GM12878 (cell line): ENCODE data around the gene AAR2. TPM values are rescaled to one million over a fixed set of nuclear protein-coding genes. Genes with fewer than 3 reads are reported as not detected.

Experiments
- ATAC-seq: fragments of 200-7000 bp; cut with Tn5 transposase; 3 replicates; pipeline ENCODE4 v1.9.1; 2020; ENCODE audit warnings: mild to moderate bottlenecking, moderate library complexity
- BruUV-seq: library from RNA; stranded (reverse); fragments of 400-500 nt; replicated peaks from 2 replicates; lab custom pipeline; 2021; lab: Mats Ljungman, UMichigan
- CTCF ChIA-PET: fragments of 300-600 bp; sonication (Branson Sonifier 250); formaldehyde crosslinking; extraction: SDS; loops from one replicate; lab custom pipeline; 2021; ENCODE audit warnings: inconsistent platforms; lab: Yijun Ruan, JAX
- POLR2A ChIA-PET: fragments of 350-600 bp; formaldehyde crosslinking; extraction: SDS; loops from one replicate; lab custom pipeline; 2021; ENCODE audit warnings: inconsistent platforms; lab: Charles Lee
- RAD21 ChIA-PET: fragments of 300-600 bp; sonication (Branson Sonifier 250); formaldehyde crosslinking; loops from one replicate; lab custom pipeline; 2023; ENCODE audit warnings: antibody characterized with exemption; ENCODE audit not compliant: unreplicated experiment; lab: Charles Lee
- SMC1A ChIA-PET: fragments of 300-600 bp; sonication (Branson Sonifier 250); formaldehyde crosslinking; loops from one replicate; lab custom pipeline; 2023; ENCODE audit not compliant: unreplicated experiment, uncharacterized antibody; lab: Charles Lee
- DNase-seq: peaks from one replicate; pipeline ENCODE4 v3.0.0-alpha.2; 2011; ENCODE audit warnings: low read depth, low spot score
- FAIRE-seq: peaks from 3 replicates; lab custom pipeline; 2011; peaks lifted over from hg19 to GRCh38; lab: Jason Lieb, UNC
- H2AFZ ChIP-seq: 2 replicates; pipeline ENCODE4 v1.6.0; 2011; ENCODE audit warnings: low read depth, low read length, control low read depth; ENCODE audit not compliant: control insufficient read depth
- H3K27ac ChIP-seq: 2 replicates; pipeline ENCODE4 v1.5.1; 2011; ENCODE audit warnings: control low read depth; ENCODE audit not compliant: control insufficient read depth, insufficient read depth
- H3K27me3 ChIP-seq, 2 experiments: replicated peaks in 1 of 2; 2 replicates each; pipeline versions ENCODE4 v1.6.0 to v1.6.1; 2011; ENCODE audit warnings: low read length in 1 of 2; ENCODE audit not compliant: control insufficient read depth in 2 of 2, insufficient read depth in 2 of 2
- H3K36me3 ChIP-seq, 2 experiments: 2 replicates each; pipeline ENCODE4 v1.5.1; 2011; ENCODE audit warnings: low read length in 1 of 2; ENCODE audit not compliant: control insufficient read depth in 2 of 2, insufficient read depth in 2 of 2
- H3K4me1 ChIP-seq: 2 replicates; pipeline ENCODE4 v1.6.1; 2011; ENCODE audit warnings: mild to moderate bottlenecking, low read length, moderate library complexity, mixed read lengths; ENCODE audit not compliant: control insufficient read depth, insufficient read depth
- H3K4me2 ChIP-seq: 2 replicates; pipeline ENCODE4 v1.6.0; 2011; ENCODE audit warnings: control low read depth; ENCODE audit not compliant: control insufficient read depth, insufficient read depth
- H3K4me3 ChIP-seq: fragments of 200-600 bp; sonication (generic); 2 replicates; pipeline ENCODE4 v1.5.1; 2016
- H3K79me2 ChIP-seq: 2 replicates; pipeline ENCODE4 v1.6.0; 2011; ENCODE audit warnings: low read length; ENCODE audit not compliant: control insufficient read depth, insufficient read depth
- H3K9ac ChIP-seq: 2 replicates; pipeline ENCODE4 v1.8.0; 2011; ENCODE audit warnings: low read length, control low read depth, mixed read lengths; ENCODE audit not compliant: control insufficient read depth, insufficient read depth
- H3K9me3 ChIP-seq: replicated peaks from 3 replicates; pipeline ENCODE4 v1.5.1; 2011; ENCODE audit warnings: mild to moderate bottlenecking, low read length; ENCODE audit not compliant: control insufficient read depth, insufficient read depth
- H4K20me1 ChIP-seq: 2 replicates; pipeline ENCODE4 v1.6.0; 2011; ENCODE audit not compliant: control insufficient read depth, insufficient read depth
- CHD1 ChIP-seq: IDR thresholded peaks from 2 replicates; pipeline ENCODE4 v1.6.1; 2012; ENCODE audit warnings: low read depth, low read length, improper control_type of control experiment
- ETV6 ChIP-seq, 2 experiments: fragments of 450-650 bp in 1 of 2; IDR thresholded peaks in 1 of 2; conservative IDR thresholded peaks in 1 of 2; 2 replicates each; pipeline ENCODE4 v1.6.1; 2014; ENCODE audit warnings: antibody characterized with exemption in 1 of 2, borderline replicate concordance in 1 of 2, low read depth in 1 of 2, mild to moderate bottlenecking in 1 of 2, moderate library complexity in 1 of 2
- GABPA ChIP-seq: IDR thresholded peaks from 2 replicates; pipeline ENCODE4 v1.6.1; 2014; ENCODE audit warnings: antibody characterized with exemption, low read depth, mild to moderate bottlenecking, inconsistent platforms
- IRF5 ChIP-seq: fragments of 450-650 bp; IDR thresholded peaks from 2 replicates; pipeline ENCODE4 v1.6.1; 2017; ENCODE audit warnings: borderline replicate concordance
- MEF2B ChIP-seq: fragments of 450-650 bp; IDR thresholded peaks from 2 replicates; pipeline ENCODE4 v1.6.1; 2018; ENCODE audit warnings: mild to moderate bottlenecking, moderate library complexity; ENCODE audit not compliant: partially characterized antibody, poor library complexity, severe bottlenecking
- NFXL1 ChIP-seq: fragments of 450-650 bp; IDR thresholded peaks from 2 replicates; pipeline ENCODE4 v1.6.1; 2017; ENCODE audit warnings: antibody characterized with exemption, mild to moderate bottlenecking, borderline replicate concordance
- NFYB ChIP-seq: IDR thresholded peaks from 2 replicates; pipeline ENCODE4 v1.6.1; 2011; ENCODE audit warnings: low read depth, mild to moderate bottlenecking, low read length, improper control_type of control experiment, moderate library complexity; ENCODE audit not compliant: insufficient read depth
- RAD21 ChIP-seq: IDR thresholded peaks from 2 replicates; pipeline ENCODE4 v1.6.1; 2011; ENCODE audit warnings: mild to moderate bottlenecking, low read depth, low read length, moderate library complexity; ENCODE audit not compliant: insufficient read depth
- RBBP5 ChIP-seq: fragments of 200-600 bp; sonication (generic); conservative IDR thresholded peaks from 2 replicates; pipeline ENCODE4 v1.6.1; 2016
- TCF7 ChIP-seq: IDR thresholded peaks from 2 replicates; pipeline ENCODE4 v1.6.1; 2014; ENCODE audit warnings: antibody characterized with exemption, borderline replicate concordance
- WGBS: methylation state at CpG from one replicate; pipeline ENCODE4 v1.1.6; 2016; ENCODE audit warnings: low lambda C conversion rate; ENCODE audit not compliant: insufficient replicate concordance, insufficient coverage; ENCODE audit errors: missing lambda C conversion rate; 5-methylcytosine and 5-hydroxymethylcytosine counted together
- in situ Hi-C: fragments of 300-500 bp; cut with MboI; formaldehyde crosslinking; loops from 9 replicates; pipeline ENCODE4 v1.14.3; 2018; ENCODE audit warnings: mixed read lengths
- intact Hi-C: fragments of 100-400 bp; cut with micrococcal nuclease; formaldehyde crosslinking; loops from one replicate; pipeline ENCODE4 v1.14.2; 2022; ENCODE audit not compliant: unreplicated experiment
- polyA plus RNA-seq, 11 experiments: library from polyadenylated mRNA; depleted of rRNA in 4 of 11; unstranded in 6 of 11; stranded (reverse) in 5 of 11; fragments of >200 nt; fragmentation: Nextera tagmentation in 4 of 11; fragmentation: Illumina TruSeq in 1 of 11; extraction: Ambion mirVana in 4 of 11; extraction: Trizol in 1 of 11; gene quantifications; 1 replicate in 1 of 11; 2 replicates in 10 of 11; pipeline versions ENCODE4 v1.2.1 to v1.2.3, GENCODE V29; 2011 to 2016; ENCODE audit warnings: inconsistent platforms in 2 of 11, missing spikeins in 2 of 11, low read depth in 1 of 11
- total RNA-seq, 4 experiments: library from RNA; depleted of rRNA in 3 of 4; stranded (reverse); fragments of >200 nt in 3 of 4; fragmentation: Illumina TruSeq in 1 of 4; extraction: Trizol in 1 of 4; gene quantifications; 2 replicates each; pipeline versions ENCODE4 v1.2.1 to v1.2.3, GENCODE V29; 2013 to 2021

The AAR2 gene
- total and polyA plus RNA-seq, 10 of the 15 experiments (the other 5 are each of a cell fraction or from before 2014, with no cell fraction given) = 6.5 to 41.7 (median 30.3) TPM

DNA sequence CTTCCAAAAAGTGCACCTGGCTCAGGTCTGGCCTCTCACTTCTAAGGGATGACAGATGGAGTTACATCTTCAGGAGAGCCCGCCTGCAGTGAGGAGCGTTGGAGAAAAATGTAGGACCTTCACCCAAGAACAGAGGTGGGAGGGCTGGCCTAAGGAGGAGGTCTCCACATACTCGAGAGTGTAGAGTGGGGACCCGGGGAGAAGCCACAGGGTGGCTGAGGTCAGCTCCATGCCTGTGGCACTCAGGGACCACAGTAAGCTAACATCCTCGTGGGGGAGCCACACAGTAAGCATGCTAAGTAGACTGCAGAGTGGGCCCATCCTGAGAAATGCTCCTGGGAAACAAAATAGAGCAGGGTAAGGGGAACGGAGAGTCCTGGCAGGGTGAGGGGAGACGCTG is 24.0 kb downstream of the AAR2 start:
- ChIA-PET POLR2A (no interaction called here), RAD21 (no interaction called here), SMC1A (interaction anchor here (1.0 kb wide), 1 partner anchor 11 kb away, joined by 3 read pairs; no protein-coding TSS in a partner anchor), CTCF (interaction anchor here (1.2 kb wide), 1 partner anchor 61 kb away, joined by 3 read pairs; no protein-coding TSS in a partner anchor)
- 59% methylated on average over 7 of the region's 7 CpGs for WGBS
- no peaks in the 10 kb centered on the region for H3K9me3 ChIP-seq
- no peak for ATAC-seq
- H3K4me1 ChIP-seq = no peaks in the 10 kb centered on the region
- H4K20me1 ChIP-seq = no peaks in the 10 kb centered on the region
- no peak for DNase-seq
- H3K27me3 ChIP-seq = peaks cover 0 to 2% of the 10 kb centered on the region in 2 experiments; a peak in 2 of 4 replicates
- TF ChIP-seq ETV6 (conservative IDR thresholded peaks at IDR 0.05 in 1 of 2, IDR thresholded peaks at IDR 0.05 in 1 of 2; ENCODE audit: borderline replicate concordance in 1 of 2, low read depth in 1 of 2) (no peak), TCF7 (no peak), MEF2B (no peak), GABPA (no peak), IRF5 (no peak), NFXL1 (no peak), CHD1 (no peak), NFYB (no peak), RBBP5 (no peak), RAD21 (no peak)
- H3K9ac ChIP-seq = no peak overlapping the region
- in situ Hi-C loops = no loop called here
- no TSS peak for BruUV-seq
- H3K4me2 ChIP-seq = no peak overlapping the region
- no peak for FAIRE-seq
- peaks cover 7% of the 10 kb centered on the region in 2 experiments for H3K36me3 ChIP-seq
- no peaks in the 10 kb centered on the region for H3K79me2 ChIP-seq
- intact Hi-C loops = no loop called here
- H3K4me3 ChIP-seq = no peak overlapping the region
- no peak overlapping the region for H2AFZ ChIP-seq
- H3K27ac ChIP-seq = no peak overlapping the region
